Fibroblast of villous mesenchyme (primary cell): Measurements from ENCODE around the gene SDC3. TPM values are rescaled to one million over a fixed set of nuclear protein-coding genes. Genes with fewer than 3 reads are reported as not detected.

Experiments used
- DNase-seq: peaks from one replicate; pipeline ENCODE4 v3.0.0-alpha.2; 2010; ENCODE audit warnings: low read depth
- H3K4me3 ChIP-seq: 2 replicates; pipeline ENCODE4 v1.5.1; 2011; ENCODE audit warnings: low read depth, mild to moderate bottlenecking, low read length
- total RNA-seq: library from RNA; depleted of rRNA; stranded (reverse); fragments of >200 nt; gene quantifications from 2 replicates; pipeline ENCODE4 v1.2.3, GENCODE V29; 2012
- TF ChIP-seq, protein P1 (sequence below): IDR thresholded peaks from 2 replicates; pipeline ENCODE4 v1.5.1; 2012; ENCODE audit warnings: low read depth, mild to moderate bottlenecking, low read length; ENCODE audit not compliant: insufficient read depth

The SDC3 gene
- total RNA-seq, 1 donor, result 16.8 TPM

DNA sequence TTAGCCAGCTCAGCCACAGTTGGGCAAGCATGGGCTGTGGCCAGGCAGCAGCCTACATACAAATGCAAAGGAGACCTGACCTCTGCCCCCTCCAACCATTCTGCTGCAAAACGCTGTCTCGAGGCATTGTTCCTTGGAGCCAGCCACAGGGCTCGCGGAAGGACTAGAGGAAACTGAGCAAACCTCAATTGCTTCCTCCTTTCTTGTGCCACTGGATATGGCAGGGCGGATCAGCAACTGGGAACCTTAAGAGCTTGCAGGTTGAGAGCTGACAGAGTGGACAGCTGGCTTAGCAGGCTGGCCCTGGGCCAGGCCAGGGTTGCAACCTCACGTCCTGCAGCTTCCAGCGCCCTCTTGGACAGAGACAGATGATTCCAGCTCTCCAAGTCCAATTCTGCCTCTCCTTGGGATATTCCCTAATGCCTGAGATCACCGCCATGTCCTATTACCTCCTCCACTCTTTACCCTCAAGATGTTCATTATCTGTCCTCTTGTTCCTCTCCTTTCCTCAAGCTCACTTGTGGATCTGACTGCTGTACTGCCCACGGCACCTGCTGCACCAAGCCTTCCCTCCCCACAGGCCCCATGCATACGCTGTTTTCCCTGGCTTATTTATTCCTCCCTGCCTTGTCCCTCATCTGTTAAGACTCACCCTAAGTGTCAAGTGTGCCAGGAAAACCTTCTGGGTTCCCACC lies 67.5 kb downstream of the SDC3 start:
- no peak overlapping the region for H3K4me3 ChIP-seq
- TF ChIP-seq, protein P1, sequence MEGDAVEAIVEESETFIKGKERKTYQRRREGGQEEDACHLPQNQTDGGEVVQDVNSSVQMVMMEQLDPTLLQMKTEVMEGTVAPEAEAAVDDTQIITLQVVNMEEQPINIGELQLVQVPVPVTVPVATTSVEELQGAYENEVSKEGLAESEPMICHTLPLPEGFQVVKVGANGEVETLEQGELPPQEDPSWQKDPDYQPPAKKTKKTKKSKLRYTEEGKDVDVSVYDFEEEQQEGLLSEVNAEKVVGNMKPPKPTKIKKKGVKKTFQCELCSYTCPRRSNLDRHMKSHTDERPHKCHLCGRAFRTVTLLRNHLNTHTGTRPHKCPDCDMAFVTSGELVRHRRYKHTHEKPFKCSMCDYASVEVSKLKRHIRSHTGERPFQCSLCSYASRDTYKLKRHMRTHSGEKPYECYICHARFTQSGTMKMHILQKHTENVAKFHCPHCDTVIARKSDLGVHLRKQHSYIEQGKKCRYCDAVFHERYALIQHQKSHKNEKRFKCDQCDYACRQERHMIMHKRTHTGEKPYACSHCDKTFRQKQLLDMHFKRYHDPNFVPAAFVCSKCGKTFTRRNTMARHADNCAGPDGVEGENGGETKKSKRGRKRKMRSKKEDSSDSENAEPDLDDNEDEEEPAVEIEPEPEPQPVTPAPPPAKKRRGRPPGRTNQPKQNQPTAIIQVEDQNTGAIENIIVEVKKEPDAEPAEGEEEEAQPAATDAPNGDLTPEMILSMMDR, result no peak
- no peak for DNase-seq

DNA sequence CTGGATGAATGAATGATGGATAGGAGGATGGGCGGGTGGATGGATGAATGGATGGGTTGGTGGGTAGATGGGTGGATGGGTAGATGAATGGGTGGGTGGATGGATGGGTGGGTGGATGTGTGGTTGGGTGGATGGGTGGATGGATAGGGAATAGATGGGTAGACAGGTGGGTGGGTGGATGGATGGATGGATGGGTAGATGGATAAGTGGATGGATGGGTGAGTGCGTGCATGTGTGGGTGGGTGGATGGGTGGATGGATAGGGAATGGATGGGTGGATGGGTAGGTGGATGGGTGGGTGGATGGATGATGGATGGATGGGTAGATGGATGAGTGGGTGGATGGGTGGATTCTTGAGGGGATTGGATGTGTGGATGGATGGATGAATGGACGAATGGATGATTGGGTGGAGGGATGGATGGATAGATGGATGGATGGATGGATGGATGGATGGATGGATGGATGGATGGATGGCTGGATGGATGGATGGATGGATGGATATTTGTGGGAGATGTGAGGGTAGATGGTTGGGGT lies 68.7 kb downstream of the SDC3 start:
- TF ChIP-seq, protein P1, result no peak
- no peak overlapping the region for H3K4me3 ChIP-seq
- DNase-seq, result no peak

DNA sequence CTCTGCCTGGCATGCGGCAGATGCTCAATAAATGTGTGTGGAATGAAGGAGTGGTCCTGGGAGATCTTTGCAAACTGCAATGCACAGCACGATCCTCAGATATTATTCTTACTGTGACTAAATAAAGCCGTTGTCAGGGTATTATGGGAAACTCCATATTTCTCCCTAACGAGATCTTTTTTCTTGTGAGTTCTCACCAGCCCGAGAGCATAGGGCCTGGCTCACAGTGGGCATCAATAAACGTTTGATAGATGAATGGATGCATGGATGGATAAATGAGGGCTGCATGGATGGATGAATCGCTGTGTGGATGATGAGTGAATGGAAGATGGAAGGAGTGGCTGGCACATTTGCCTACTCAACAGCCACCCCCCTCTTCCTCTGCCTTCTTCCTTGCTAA lies 69.6 kb downstream of the SDC3 start:
- TF ChIP-seq, protein P1, result no peak
- H3K4me3 ChIP-seq, result no peak overlapping the region
- DNase-seq, result no peak

DNA sequence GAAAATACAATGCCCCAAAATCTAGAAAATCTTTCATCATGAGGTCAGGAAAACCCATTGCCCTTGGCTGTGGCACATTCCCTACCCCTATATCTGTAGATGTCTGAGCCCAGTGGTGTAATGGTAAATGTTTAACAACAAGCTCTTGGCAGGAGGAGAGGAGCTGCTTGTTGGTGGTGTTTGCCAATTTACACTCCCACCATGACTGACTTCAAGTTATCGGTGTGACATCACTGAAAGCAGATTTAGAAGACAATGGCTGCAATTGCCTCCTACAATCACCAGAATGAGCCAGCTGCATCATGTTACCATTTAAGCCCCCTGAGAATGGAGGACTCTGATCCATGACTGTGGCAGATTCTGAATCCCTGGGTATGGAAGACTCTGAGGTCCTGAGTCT lies 70.9 kb downstream of the SDC3 start:
- TF ChIP-seq, protein P1, result no peak
- H3K4me3 ChIP-seq, result no peak overlapping the region
- DNase-seq, result no peak

DNA sequence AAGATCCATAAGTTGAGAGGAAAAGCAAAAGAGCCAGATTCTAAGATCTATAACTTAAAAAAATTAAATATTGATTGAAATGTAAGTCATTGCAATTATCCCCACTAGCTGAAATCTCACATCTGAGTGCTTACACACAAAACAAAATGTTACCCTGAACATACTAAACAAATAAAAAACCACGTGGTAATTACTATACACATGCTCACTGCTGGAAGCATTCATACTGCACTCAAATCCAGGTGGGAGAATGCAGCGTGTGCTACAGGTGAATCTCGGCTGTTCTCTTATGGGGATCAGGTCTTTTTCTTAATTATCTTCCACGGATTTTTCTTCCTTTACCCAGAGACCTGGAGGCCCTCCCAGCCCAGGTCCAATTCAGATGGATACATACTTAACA lies 74.3 kb downstream of the SDC3 start:
- DNase-seq, result no peak
- TF ChIP-seq, protein P1, result no peak
- no peak overlapping the region for H3K4me3 ChIP-seq

GRCh38 chr1:30830537-30830936 lies 78.0 kb downstream of the SDC3 start:
- no peak for DNase-seq
- TF ChIP-seq, protein P1, result no peak
- no peak overlapping the region for H3K4me3 ChIP-seq

DNA sequence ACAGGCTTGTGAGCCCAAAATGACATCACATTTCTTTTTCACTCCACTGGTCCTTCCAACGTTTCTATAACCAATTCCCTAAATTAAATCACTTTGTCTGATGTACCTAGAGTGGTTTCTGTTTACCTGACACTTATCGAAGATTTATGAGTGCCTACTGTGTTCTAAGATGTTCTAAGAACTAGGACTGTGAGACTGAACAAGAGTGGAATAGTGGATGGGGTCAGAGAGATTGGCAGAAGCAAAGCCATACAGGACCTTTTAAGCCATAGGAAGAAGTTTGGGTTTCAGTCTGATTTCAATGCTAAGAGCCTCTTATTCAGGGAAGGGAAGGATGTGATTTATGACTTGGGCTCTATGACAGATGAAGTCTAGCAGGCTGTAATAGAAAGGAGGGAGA lies 78.7 kb downstream of the SDC3 start:
- TF ChIP-seq, protein P1, result no peak
- H3K4me3 ChIP-seq, result no peak overlapping the region
- no peak for DNase-seq
